ENCODE measurements around the gene MPHOSPH8.

The MPHOSPH8 gene

DNA sequence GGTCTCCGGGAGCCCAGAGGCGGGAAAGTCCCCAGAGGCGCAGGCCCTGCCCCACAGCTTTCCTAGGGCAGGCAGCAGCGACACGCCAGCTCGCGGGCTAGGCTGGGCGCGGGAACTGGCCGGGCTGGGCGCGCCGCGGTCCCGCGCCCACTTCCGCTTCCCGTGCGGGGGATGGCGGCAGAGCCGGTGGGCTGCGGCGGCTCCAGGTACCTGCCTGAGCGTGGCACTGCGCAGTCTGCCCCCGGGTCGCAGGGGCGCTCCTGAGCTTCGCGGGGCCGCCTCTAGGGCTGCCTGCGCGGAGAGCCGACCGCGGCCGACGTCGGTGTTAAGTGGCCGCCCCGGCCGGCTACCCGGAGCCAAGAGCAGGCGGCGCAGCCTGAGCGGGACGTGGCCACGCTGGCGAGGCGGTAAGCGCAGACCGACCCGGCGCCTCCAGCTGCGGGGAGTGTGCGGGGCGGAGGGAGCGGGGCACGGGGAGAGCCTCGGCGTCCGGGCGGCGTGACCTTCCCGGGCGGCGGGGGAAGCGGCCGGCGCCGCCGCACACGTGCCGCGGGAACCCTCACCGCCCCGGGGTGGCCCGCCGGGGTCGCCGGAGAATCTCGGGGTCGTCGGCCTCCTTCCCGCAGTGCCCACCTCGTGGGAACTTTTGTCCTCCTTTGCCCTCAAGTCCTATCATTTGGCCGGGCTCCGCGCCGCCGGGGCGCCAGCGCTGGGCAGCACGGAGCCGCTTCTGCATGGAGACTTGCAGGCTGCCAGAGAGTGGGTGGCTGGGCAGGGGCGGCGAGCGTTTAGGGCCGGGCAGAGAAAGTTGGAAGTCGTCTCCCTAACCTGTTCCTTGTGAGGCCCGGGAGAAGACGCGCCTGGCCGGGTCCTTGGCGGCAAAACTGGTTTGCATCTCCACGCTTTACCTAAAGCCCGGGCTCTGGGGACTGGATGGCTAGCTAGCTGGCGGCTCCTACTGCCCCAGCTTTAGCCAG is 31.4 kb upstream of the MPHOSPH8 start:
- peaks cover 4 to 19% of the 10 kb centered on the region in 2 donors for H3K27me3 ChIP-seq (ENCODE audit: control insufficient read depth in 1 of 2, insufficient read depth in 2 of 2, low read length in 2 of 2)
- H3K36me3 ChIP-seq (ENCODE audit: insufficient read depth, low read length): no peaks in the 10 kb centered on the region
- H3K9ac ChIP-seq (ENCODE audit: low read length): no peak overlapping the region
- no peaks in the 10 kb centered on the region for H3K9me3 ChIP-seq (ENCODE audit: low read length)
- no peaks in the 10 kb centered on the region for H3K4me1 ChIP-seq (ENCODE audit: insufficient read depth, low read length)
- H3K27ac ChIP-seq (ENCODE audit: low read depth, low read length): no peak overlapping the region
- peak overlapping the region; percentile 20 to 45 for H3K4me3 ChIP-seq (ENCODE audit: low read depth in 1 of 2, low read length in 2 of 2)

DNA sequence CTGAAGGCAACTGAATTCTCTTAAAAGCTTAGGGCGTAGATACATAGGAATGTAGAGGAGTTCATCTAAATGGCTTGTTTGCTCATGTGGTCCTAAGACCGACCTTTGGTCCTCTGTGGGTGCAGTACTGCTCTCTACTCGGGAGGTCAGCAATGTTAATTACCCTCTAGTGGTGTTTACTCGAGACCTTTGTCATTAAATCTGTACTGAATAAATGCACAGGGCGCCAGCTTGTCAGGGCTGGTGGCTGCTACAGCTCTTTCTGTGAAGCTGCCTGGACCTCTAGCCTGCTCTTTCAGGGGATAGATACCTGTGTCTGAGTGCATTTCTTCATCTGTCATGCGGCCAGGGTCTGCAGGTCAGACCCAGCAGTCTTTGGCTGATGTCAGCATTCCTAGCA is 29.2 kb upstream of the MPHOSPH8 start:
- Histone ChIP-seq H3K4me1 (ENCODE audit: insufficient read depth, low read length) (no peaks in the 10 kb centered on the region), H3K4me3 (ENCODE audit: low read depth in 1 of 2, low read length in 2 of 2) (no peak overlapping the region), H3K9ac (ENCODE audit: low read length) (no peak overlapping the region), H3K9me3 (ENCODE audit: low read length) (no peaks in the 10 kb centered on the region), H3K27me3 (ENCODE audit: control insufficient read depth in 1 of 2, insufficient read depth in 2 of 2, low read length in 2 of 2) (peaks cover 4 to 19% of the 10 kb centered on the region in 2 donors), H3K36me3 (ENCODE audit: insufficient read depth, low read length) (no peaks in the 10 kb centered on the region), H3K27ac (ENCODE audit: low read depth, low read length) (no peak overlapping the region)

DNA sequence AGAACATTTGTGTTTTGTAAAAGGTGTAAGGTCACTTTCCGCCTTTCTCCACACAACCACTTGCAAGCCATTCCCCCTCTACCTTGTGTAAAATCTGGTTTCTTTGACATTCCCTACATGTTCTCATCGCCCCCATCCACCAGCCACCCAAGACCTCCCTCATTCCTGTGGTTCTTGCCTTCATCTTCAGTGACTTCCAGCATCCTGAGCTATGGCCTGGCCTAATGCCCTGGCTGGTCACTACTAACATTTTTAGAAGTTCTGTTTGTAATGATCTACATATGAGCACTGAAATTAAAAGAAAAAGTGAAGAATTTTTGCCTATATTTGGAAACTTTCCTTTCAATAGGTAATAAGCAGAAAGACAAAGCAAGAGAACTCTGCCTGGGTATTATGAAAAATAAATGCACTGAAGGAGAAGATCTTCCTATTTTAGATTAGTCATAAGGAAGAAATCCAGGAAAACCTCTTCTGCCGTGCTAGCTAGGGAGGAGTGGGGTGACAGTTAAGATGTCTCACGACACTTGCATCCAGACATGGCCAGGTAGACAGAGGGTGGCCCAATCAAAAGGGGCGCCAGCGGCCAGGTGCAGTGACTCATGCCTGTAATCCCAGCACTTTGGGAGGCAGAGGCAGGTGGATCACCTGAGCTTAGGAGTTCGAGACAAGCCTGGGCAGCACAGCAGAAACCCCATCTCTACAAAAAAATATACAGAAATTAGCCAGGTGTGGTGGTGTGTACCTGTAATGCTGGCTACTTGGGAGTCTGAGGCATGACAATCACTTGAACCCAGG is 28.1 kb upstream of the MPHOSPH8 start:
- no peak overlapping the region for H3K4me3 ChIP-seq (ENCODE audit: low read depth in 1 of 2, low read length in 2 of 2)
- H3K4me1 ChIP-seq (ENCODE audit: insufficient read depth, low read length): no peaks in the 10 kb centered on the region
- no peaks in the 10 kb centered on the region for H3K36me3 ChIP-seq (ENCODE audit: insufficient read depth, low read length)
- H3K9me3 ChIP-seq (ENCODE audit: low read length): no peaks in the 10 kb centered on the region
- peaks cover 4 to 19% of the 10 kb centered on the region in 2 donors for H3K27me3 ChIP-seq (ENCODE audit: control insufficient read depth in 1 of 2, insufficient read depth in 2 of 2, low read length in 2 of 2)
- H3K27ac ChIP-seq (ENCODE audit: low read depth, low read length): no peak overlapping the region
- H3K9ac ChIP-seq (ENCODE audit: low read length): no peak overlapping the region

DNA sequence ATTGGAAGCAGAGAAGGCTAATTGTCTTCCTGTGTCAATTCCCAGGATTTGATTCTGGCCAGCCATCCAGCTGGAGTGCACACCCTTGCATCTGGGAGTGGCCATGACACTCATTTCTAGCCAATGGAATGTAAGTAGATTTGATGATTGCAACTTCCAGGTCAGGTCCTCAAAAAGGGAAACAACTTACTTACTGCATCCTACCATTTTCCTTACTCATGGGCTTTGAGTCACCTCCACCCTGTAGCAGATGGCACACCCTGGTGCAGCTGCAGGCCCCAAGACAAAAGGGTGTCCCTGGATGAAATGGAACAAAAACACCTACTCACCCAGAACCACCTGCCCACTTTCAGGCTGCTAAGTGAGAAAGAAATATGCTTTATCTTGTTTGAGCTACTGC is 27.3 kb upstream of the MPHOSPH8 start:
- no peak overlapping the region for H3K9ac ChIP-seq (ENCODE audit: low read length)
- H3K9me3 ChIP-seq (ENCODE audit: low read length): no peaks in the 10 kb centered on the region
- no peak overlapping the region for H3K27ac ChIP-seq (ENCODE audit: low read depth, low read length)
- H3K36me3 ChIP-seq (ENCODE audit: insufficient read depth, low read length): no peaks in the 10 kb centered on the region
- H3K4me3 ChIP-seq (ENCODE audit: low read depth in 1 of 2, low read length in 2 of 2): no peak overlapping the region
- no peaks in the 10 kb centered on the region for H3K4me1 ChIP-seq (ENCODE audit: insufficient read depth, low read length)
- peaks cover 4 to 19% of the 10 kb centered on the region in 2 donors for H3K27me3 ChIP-seq (ENCODE audit: control insufficient read depth in 1 of 2, insufficient read depth in 2 of 2, low read length in 2 of 2)

DNA sequence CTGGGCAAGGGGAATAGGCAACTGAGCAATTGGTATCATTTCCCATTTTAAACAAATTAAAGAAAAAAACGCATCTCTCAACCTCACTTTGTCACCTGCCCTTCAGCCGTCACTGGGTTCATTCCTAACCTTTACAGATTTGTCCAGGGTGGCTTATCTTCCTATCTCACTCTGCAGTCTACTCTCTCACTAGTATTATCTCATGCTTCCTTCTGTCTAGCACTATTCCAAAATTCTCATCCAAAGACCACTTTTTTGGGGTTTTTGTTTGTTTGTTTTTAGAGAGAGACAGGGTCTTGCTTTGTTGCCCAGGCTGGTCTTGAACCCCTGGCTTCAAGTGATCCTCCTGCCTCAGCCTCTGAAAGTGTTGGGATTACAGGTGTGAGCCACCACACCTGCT is 26.7 kb upstream of the MPHOSPH8 start:
- no peaks in the 10 kb centered on the region for H3K36me3 ChIP-seq (ENCODE audit: insufficient read depth, low read length)
- no peak overlapping the region for H3K9ac ChIP-seq (ENCODE audit: low read length)
- H3K4me3 ChIP-seq (ENCODE audit: low read depth in 1 of 2, low read length in 2 of 2): no peak overlapping the region
- no peaks in the 10 kb centered on the region for H3K4me1 ChIP-seq (ENCODE audit: insufficient read depth, low read length)
- H3K9me3 ChIP-seq (ENCODE audit: low read length): no peaks in the 10 kb centered on the region
- no peak overlapping the region for H3K27ac ChIP-seq (ENCODE audit: low read depth, low read length)
- peaks cover 4 to 14% of the 10 kb centered on the region in 2 donors for H3K27me3 ChIP-seq (ENCODE audit: control insufficient read depth in 1 of 2, insufficient read depth in 2 of 2, low read length in 2 of 2)

DNA sequence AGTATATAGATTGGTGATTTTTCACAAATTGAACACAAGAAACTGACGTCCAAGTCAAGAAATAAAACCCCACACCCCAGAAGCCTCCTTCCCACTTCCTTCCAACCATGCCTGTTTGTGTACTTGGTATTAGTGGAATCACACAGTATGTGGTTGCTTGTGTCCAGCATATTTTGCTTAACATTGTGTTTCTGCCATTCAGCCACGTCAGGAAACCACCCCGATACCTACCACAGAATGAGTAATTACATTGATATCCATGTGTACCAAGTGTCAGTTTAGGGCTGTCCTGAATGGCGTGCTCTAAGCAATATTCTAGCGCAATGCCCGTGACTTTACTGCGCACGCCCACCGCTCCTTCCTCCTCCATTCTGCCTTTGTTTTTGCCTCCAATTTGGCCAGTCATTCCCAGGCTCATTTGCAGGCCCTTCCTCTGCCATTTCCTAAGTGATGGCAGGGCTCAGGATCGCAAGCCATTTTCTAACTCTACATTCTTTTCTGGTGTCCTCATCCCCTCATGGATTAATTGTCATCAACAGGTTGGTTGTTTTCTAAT is 25.9 kb upstream of the MPHOSPH8 start:
- Histone ChIP-seq H3K9me3 (ENCODE audit: low read length) (no peaks in the 10 kb centered on the region), H3K9ac (ENCODE audit: low read length) (no peak overlapping the region), H3K27me3 (ENCODE audit: control insufficient read depth in 1 of 2, insufficient read depth in 2 of 2, low read length in 2 of 2) (peaks cover 1 to 7% of the 10 kb centered on the region in 2 donors), H3K4me3 (ENCODE audit: low read depth in 1 of 2, low read length in 2 of 2) (no peak overlapping the region), H3K4me1 (ENCODE audit: insufficient read depth, low read length) (no peaks in the 10 kb centered on the region), H3K27ac (ENCODE audit: low read depth, low read length) (no peak overlapping the region), H3K36me3 (ENCODE audit: insufficient read depth, low read length) (no peaks in the 10 kb centered on the region)

DNA sequence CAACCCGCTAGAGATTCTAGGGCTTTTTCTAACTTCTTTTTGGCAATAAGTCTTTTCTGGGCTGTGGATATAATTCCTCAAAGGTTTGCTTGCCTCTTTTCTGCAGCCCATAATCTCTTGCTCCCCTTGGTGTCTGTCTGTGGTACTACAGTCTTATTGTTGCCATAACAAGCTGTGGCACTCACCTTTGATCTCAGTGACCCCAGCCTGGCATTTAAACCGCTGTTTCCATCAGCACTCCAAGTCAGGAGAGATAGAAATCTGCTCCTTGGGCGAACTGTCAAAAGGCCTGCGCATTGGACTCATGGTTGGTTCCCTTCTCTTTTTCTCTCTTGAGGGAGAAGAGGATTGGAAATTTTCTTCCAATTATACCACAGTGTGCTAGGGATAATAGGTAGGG is 14.5 kb upstream of the MPHOSPH8 start:
- H3K9ac ChIP-seq (ENCODE audit: low read length): no peak overlapping the region
- H3K4me3 ChIP-seq (ENCODE audit: low read depth in 1 of 2, low read length in 2 of 2): no peak overlapping the region
- no peaks in the 10 kb centered on the region for H3K9me3 ChIP-seq (ENCODE audit: low read length)
- H3K36me3 ChIP-seq (ENCODE audit: insufficient read depth, low read length): no peaks in the 10 kb centered on the region
- no peaks in the 10 kb centered on the region for H3K27me3 ChIP-seq (ENCODE audit: control insufficient read depth in 1 of 2, insufficient read depth in 2 of 2, low read length in 2 of 2)
- no peaks in the 10 kb centered on the region for H3K4me1 ChIP-seq (ENCODE audit: insufficient read depth, low read length)
- H3K27ac ChIP-seq (ENCODE audit: low read depth, low read length): no peak overlapping the region

DNA sequence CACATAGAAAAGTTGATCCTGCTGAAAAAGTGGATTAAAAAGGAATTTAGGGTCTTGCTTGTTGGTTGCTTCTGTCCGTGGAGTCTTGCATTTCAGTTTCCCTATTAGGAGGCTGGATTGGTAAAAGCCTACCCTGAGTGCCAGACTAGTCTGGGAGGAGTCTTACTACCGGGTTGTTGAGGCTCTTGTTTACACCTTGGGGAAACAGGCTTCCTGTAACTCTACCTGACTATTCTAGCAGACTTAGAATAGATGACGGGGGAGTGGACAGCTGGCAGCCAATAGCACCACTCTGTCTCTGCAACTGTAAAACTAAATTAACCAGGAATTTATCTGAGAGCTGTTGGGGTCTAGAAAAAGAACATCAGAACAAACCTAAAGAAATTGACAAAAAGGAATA is 11.3 kb upstream of the MPHOSPH8 start:
- no peaks in the 10 kb centered on the region for H3K4me1 ChIP-seq (ENCODE audit: insufficient read depth, low read length)
- no peaks in the 10 kb centered on the region for H3K27me3 ChIP-seq (ENCODE audit: control insufficient read depth in 1 of 2, insufficient read depth in 2 of 2, low read length in 2 of 2)
- no peak overlapping the region for H3K9ac ChIP-seq (ENCODE audit: low read length)
- H3K4me3 ChIP-seq (ENCODE audit: low read depth in 1 of 2, low read length in 2 of 2): no peak overlapping the region
- H3K9me3 ChIP-seq (ENCODE audit: low read length): no peaks in the 10 kb centered on the region
- no peak overlapping the region for H3K27ac ChIP-seq (ENCODE audit: low read depth, low read length)
- H3K36me3 ChIP-seq (ENCODE audit: insufficient read depth, low read length): no peaks in the 10 kb centered on the region

DNA sequence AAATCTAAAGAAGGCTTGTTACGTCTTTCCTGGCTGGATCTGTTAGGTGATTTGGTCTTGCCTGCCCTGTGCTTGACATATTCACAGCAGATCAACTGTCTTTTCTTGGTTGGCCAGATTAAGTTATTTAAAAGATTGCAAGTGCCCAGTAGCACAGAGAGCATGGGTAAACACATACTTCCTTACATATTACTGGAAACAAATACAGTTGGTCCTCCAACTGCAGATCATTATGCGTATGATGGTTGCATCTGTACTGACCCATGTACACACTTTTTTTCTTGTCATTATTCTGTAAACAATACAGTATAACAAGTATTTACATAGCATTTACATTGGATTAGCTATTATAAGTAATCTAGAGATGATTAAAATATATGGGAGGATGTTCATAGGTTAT is 9.2 kb upstream of the MPHOSPH8 start:
- H3K27ac ChIP-seq (ENCODE audit: low read depth, low read length): no peak overlapping the region
- H3K27me3 ChIP-seq (ENCODE audit: control insufficient read depth in 1 of 2, insufficient read depth in 2 of 2, low read length in 2 of 2): no peaks in the 10 kb centered on the region
- H3K4me1 ChIP-seq (ENCODE audit: insufficient read depth, low read length): no peaks in the 10 kb centered on the region

DNA sequence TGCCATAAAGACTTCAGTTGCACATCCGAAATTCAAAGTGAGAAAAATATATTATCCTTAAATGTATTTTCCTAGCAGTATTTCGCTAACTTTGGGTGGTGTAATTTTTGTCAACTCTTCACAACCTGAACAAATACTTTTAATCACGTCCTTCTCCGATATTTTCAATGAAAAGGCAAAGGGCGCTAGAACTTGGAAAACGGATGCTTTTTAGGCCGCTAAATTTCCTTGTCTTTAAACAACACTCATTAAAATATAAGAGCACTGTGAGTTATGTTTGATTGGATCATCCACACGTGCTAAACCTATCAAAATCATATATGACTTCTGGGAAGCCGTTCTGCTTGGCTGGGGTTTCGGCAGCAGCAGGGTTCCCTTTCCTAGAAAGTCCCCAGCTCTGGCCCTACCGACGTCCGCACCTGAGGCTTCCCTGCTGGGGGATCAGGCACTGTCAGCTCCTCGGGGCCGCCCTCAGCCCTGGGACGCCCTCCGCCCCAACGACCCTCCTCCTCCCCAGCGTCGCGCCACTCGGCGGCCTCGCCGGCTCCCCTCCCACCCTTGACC is 462 bp upstream of the MPHOSPH8 start:
- peak overlapping the region; percentile 89 for H3K27ac ChIP-seq (ENCODE audit: low read depth, low read length)
- H3K4me3 ChIP-seq (ENCODE audit: low read depth in 1 of 2, low read length in 2 of 2): peak overlapping the region; percentile 81 to 93
- H3K9me3 ChIP-seq (ENCODE audit: low read length): no peaks in the 10 kb centered on the region
- H3K4me1 ChIP-seq (ENCODE audit: insufficient read depth, low read length): peaks cover 19% of the 10 kb centered on the region
- H3K9ac ChIP-seq (ENCODE audit: low read length): peak overlapping the region; percentile 56
- H3K27me3 ChIP-seq (ENCODE audit: control insufficient read depth in 1 of 2, insufficient read depth in 2 of 2, low read length in 2 of 2): no peaks in the 10 kb centered on the region
- no peaks in the 10 kb centered on the region for H3K36me3 ChIP-seq (ENCODE audit: insufficient read depth, low read length)

More for the DNA sequence above, 9.2 kb upstream of the MPHOSPH8 start:
- no peaks in the 10 kb centered on the region for H3K36me3 ChIP-seq (ENCODE audit: insufficient read depth, low read length)
- no peaks in the 10 kb centered on the region for H3K9me3 ChIP-seq (ENCODE audit: low read length)
- H3K4me3 ChIP-seq (ENCODE audit: low read depth in 1 of 2, low read length in 2 of 2): no peak overlapping the region
- no peak overlapping the region for H3K9ac ChIP-seq (ENCODE audit: low read length)

DNA sequence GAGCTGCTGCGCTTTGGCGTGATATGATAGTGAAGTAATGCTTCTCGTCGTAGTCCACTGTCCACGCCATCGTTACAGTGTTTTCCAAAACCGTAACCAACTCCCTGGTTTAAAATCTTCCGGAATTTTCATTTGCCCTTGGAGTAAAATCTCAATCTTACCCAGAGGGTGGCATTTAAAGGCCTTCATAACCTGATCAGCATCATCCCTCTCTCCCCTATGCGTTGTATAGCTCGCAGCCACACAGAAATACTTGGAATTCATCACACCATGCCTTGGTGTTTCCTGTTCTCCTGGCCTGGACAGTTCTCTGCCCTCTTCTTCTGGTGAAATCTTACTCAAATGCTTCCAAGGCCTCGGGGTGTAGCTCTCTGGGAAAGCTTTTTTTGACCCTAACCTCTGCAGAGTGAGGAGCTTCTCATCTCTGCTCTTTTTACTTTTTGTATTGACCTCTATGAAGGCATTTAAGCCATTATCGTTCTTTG is 839 bp downstream of the MPHOSPH8 start:
- H3K36me3 ChIP-seq (ENCODE audit: insufficient read depth, low read length): no peaks in the 10 kb centered on the region
- H3K9ac ChIP-seq (ENCODE audit: low read length): peak overlapping the region; percentile 57

More for the DNA sequence above, 839 bp downstream of the MPHOSPH8 start:
- H3K9me3 ChIP-seq (ENCODE audit: low read length): no peaks in the 10 kb centered on the region
- H3K4me3 ChIP-seq (ENCODE audit: low read depth in 1 of 2, low read length in 2 of 2): peak overlapping the region; percentile 81 to 93
- H3K27ac ChIP-seq (ENCODE audit: low read depth, low read length): peak overlapping the region; percentile 89
- H3K4me1 ChIP-seq (ENCODE audit: insufficient read depth, low read length): peaks cover 19% of the 10 kb centered on the region
- H3K27me3 ChIP-seq (ENCODE audit: control insufficient read depth in 1 of 2, insufficient read depth in 2 of 2, low read length in 2 of 2): no peaks in the 10 kb centered on the region
